ENCODE measurements around the gene PACRG. TPM values are rescaled to one million over a fixed set of nuclear protein-coding genes. Genes with fewer than 3 reads are reported as not detected.

Gene PACRG
- total and polyA plus RNA-seq, 2 of the 13 experiments (the other 11 are each of a cell fraction or from before 2014, with no cell fraction given): 0.13 TPM; not detected in 1

GRCh38 chr6:163309491-163310026, 581.8 kb downstream of the PACRG start:
- intact Hi-C loops (cut with micrococcal nuclease; ENCODE audit: unreplicated experiment): no loop called here
- no peak for ATAC-seq
- 53% methylated on average over 13 of the region's 13 CpGs for WGBS (ENCODE audit: low lambda C conversion rate)
- no peak for FAIRE-seq
- Histone ChIP-seq H3K36me3 (replicated peaks in 1 of 2; ENCODE audit: control insufficient read depth in 1 of 2, insufficient read depth in 2 of 2, low read length in 2 of 2) (no peaks in the 10 kb centered on the region), H3K27ac (ENCODE audit: extremely low read length, insufficient read depth, low read length) (no peak overlapping the region), H3K4me3 (replicated peaks in 1 of 3; ENCODE audit: insufficient read depth in 1 of 3, low read depth in 2 of 3, low read length in 3 of 3) (no peak overlapping the region), H3K79me2 (ENCODE audit: insufficient read depth, low read length) (no peaks in the 10 kb centered on the region), H3K27me3 (ENCODE audit: control insufficient read depth in 1 of 2, insufficient read depth in 2 of 2, low read length in 2 of 2) (peaks cover 0 to 23% of the 10 kb centered on the region in 2 experiments; a peak in 2 of 5 replicates), H3K4me2 (ENCODE audit: low read depth, low read length) (no peak overlapping the region), H4K20me1 (ENCODE audit: insufficient read depth, low read length) (no peaks in the 10 kb centered on the region), H2AFZ (ENCODE audit: low read length) (no peak overlapping the region), H3K9ac (ENCODE audit: insufficient read depth, low read depth, low read length) (no peak overlapping the region), H3K9me3 (ENCODE audit: low read length) (no peaks in the 10 kb centered on the region), H3K4me1 (ENCODE audit: insufficient read depth, low read length) (no peaks in the 10 kb centered on the region)
- DNase-seq (ENCODE audit: low spot score): no peak
- ChIA-PET POLR2A (no interaction called here), CTCF (ENCODE audit: low intra/inter-chr PET ratio, low total read pairs) (no interaction called here)
- TF ChIP-seq CEBPB (IDR thresholded peaks at IDR 0.05; ENCODE audit: borderline replicate concordance, low read depth, low read length) (peak; percentile 29; the same call in 1 of the 2 replicates), ZNF749 (CRISPR knock-in tag; IDR thresholded peaks at IDR 0.05; ENCODE audit: borderline replicate concordance) (no peak)
- in situ Hi-C loops (cut with HindIII; ENCODE audit: extremely low pct_ligation_motif_present, low pct_unique_long_range_greater_than_20kb): no loop called here
- BruUV-seq (replicated peaks): no TSS peak

- Histone ChIP-seq H3K27ac (ENCODE audit: extremely low read length, insufficient read depth, low read length) (no peak overlapping the region), H3K4me1 (ENCODE audit: insufficient read depth, low read length) (no peaks in the 10 kb centered on the region), H3K4me2 (ENCODE audit: low read depth, low read length) (no peak overlapping the region), H3K4me3 (replicated peaks in 1 of 3; ENCODE audit: insufficient read depth in 1 of 3, low read depth in 2 of 3, low read length in 3 of 3) (no peak overlapping the region), H2AFZ (ENCODE audit: low read length) (no peak overlapping the region), H3K79me2 (ENCODE audit: insufficient read depth, low read length) (no peaks in the 10 kb centered on the region), H3K9ac (ENCODE audit: insufficient read depth, low read depth, low read length) (no peak overlapping the region), H4K20me1 (ENCODE audit: insufficient read depth, low read length) (no peaks in the 10 kb centered on the region), H3K9me3 (ENCODE audit: low read length) (no peaks in the 10 kb centered on the region), H3K27me3 (ENCODE audit: control insufficient read depth in 1 of 2, insufficient read depth in 2 of 2, low read length in 2 of 2) (peaks cover 0 to 26% of the 10 kb centered on the region in 2 experiments; a peak in 3 of 5 replicates), H3K36me3 (replicated peaks in 1 of 2; ENCODE audit: control insufficient read depth in 1 of 2, insufficient read depth in 2 of 2, low read length in 2 of 2) (no peaks in the 10 kb centered on the region)
- ATAC-seq (no peak), FAIRE-seq (no peak), DNase-seq (ENCODE audit: low spot score) (no peak)
- in situ Hi-C loops (cut with HindIII; ENCODE audit: extremely low pct_ligation_motif_present, low pct_unique_long_range_greater_than_20kb): no loop called here
- ChIA-PET CTCF (ENCODE audit: low intra/inter-chr PET ratio, low total read pairs) (no interaction called here), POLR2A (no interaction called here)
- no TSS peak for BruUV-seq (replicated peaks)
- 75% methylated on average over 44 of the region's 44 CpGs for WGBS (ENCODE audit: low lambda C conversion rate)
- intact Hi-C loops (cut with micrococcal nuclease; ENCODE audit: unreplicated experiment): no loop called here
- no peak for TF ChIP-seq MLXIP (CRISPR knock-in tag; IDR thresholded peaks at IDR 0.05; ENCODE audit: borderline replicate concordance)
- TF ChIP-seq USF2 (IDR thresholded peaks at IDR 0.05; ENCODE audit: low read depth, low read length): no peak
- no peak for TF ChIP-seq USF2 (CRISPR knock-in tag; IDR thresholded peaks at IDR 0.05; ENCODE audit: borderline replicate concordance)
- TF ChIP-seq MXD3 (CRISPR knock-in tag; IDR thresholded peaks at IDR 0.05): no peak
- TF ChIP-seq ZNF207 (IDR thresholded peaks at IDR 0.05; ENCODE audit: borderline replicate concordance): no peak
- no peak for TF ChIP-seq CREBL2 (CRISPR knock-in tag; IDR thresholded peaks at IDR 0.05; ENCODE audit: borderline replicate concordance)
- TF ChIP-seq SYNCRIP (IDR thresholded peaks at IDR 0.05; ENCODE audit: insufficient read depth, low read depth, low read length): no peak
- TF ChIP-seq SIN3B (IDR thresholded peaks at IDR 0.05; ENCODE audit: low read length): no peak
- TF ChIP-seq SNAPC2 (CRISPR knock-in tag; IDR thresholded peaks at IDR 0.05): no peak
Measured at GRCh38 chr6:163310096-163310972, 582.6 kb downstream of the PACRG start.
